NCI-H146 treated with DMSO at 0.1 percent for 48 hours (cell line): ENCODE data around the gene DIAPH1.
"Not testable (repeated sequence)": the region's sequence is repeated elsewhere in the genome, so short reads cannot be mapped to it uniquely, and the experiment has no call there.

Experiments
- DNase-seq: peaks from one replicate; lab custom pipeline; 2025; ENCODE audit not compliant: unreplicated experiment; lab: John Stamatoyannopoulos, UW

Gene DIAPH1

DNA sequence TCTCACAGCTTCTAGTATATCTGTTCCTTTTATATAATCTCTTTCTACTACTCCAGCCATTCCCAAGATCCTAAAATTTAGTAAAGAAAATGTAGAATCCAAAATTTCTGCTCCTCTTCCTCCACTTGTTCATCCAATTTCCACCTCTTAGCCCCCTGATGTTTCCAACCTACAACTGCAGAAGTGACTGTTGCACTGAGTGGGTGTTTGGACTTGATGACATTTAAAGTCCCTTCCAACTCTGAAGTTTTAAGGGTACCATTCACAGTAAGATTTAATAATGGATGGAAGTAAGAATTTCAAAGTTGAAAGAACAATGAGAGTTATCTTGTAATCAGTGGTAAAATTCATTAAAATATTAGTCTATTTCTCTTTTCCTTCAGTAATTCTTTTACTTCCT lies 5.5 kb downstream of the DIAPH1 start:
- no peak for DNase-seq

DNA sequence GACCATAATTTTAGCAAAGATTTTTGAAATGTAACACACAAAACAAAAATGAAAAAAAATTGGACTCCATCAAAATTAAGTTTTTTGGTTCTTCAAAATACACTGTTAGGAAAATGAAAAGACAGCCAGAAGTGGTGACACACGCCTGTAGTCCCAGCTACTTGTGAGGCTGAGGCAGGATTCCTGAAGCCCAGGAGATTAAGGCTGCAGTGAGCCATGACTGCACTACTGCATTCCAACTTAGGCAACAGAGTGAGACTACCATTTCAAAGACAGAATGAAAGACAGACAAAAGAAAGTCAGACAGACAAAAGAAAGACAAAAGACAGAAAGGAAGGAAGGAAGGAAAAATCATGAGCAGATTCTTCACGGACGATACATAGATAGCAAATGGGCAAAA lies 7.5 kb downstream of the DIAPH1 start:
- no peak for DNase-seq

DNA sequence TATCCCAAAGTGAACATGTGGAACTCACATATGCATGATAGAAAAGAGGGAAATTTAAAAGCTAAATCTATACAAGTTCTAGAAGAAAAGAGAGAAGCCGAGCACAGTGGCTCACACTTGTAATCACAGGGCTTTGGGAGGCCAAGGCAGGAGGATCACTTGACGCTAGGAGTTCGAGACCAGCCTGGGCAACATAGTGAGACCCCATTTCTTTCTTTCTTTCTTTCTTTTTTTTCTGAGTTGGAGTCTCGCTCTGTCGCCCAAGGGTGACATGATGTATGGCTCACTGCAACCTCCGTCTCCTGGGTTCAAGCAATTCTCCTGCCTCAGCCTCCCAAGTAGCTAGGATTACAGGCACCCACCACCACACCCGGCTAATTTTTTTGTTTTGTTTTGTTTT lies 8.9 kb downstream of the DIAPH1 start:
- not testable (repeated sequence) for DNase-seq

DNA sequence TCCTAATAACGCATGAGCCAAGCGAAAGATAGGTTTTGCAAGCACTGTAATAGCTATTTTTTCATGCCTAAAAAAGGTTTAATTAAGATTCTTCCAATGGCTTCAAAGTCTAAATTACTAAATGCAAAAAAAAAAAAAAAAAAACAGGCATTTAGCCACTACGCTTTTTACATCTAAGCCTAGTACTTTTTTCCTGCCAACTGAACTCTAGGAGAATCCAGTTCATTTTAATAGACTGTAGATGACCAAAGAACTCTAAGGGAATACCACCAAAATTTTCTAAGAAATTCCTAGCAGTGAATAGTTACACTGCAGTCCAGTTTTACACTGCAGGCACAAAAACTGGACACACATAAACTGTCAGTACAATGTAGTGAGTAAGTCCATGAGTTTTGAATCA lies 9.8 kb downstream of the DIAPH1 start:
- DNase-seq: no peak

DNA sequence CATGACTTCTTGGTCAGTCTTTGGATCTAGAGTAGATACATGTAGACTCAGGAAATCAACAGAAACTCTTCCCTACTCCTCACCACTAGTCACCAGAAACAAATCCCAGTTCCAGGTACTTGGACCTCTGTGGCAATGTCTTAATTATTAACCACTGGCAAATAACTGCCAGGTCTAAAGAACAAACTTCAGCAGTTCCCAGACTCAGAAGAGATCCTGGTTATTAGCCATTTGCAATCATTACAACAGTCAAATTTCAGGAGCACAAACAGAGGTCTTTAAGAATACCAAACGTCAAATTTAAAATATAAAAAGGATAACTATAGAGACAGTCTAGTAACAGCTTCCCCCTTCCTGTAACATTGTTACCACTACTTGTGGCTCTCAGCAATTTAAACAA lies 10.2 kb downstream of the DIAPH1 start:
- no peak for DNase-seq

DNA sequence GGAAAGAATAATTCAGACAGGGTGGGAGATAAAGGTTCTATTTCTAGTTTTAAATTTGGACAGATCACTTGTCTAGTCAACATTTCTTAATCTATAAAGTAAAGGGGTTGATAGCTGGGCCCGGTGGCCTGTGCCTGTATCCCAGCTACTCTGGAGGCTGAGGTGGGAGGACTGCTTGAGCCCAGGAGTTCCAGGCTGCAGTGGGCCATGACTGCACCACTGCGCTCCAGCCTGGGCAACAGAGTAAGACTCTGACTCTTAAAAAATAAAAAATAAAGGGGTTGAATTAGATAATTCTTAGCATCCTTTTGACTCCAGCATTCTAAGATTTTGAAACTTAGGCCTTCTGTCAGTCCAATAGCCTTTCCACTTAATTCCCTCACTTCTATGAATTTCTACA lies 10.8 kb downstream of the DIAPH1 start:
- DNase-seq: no peak

DNA sequence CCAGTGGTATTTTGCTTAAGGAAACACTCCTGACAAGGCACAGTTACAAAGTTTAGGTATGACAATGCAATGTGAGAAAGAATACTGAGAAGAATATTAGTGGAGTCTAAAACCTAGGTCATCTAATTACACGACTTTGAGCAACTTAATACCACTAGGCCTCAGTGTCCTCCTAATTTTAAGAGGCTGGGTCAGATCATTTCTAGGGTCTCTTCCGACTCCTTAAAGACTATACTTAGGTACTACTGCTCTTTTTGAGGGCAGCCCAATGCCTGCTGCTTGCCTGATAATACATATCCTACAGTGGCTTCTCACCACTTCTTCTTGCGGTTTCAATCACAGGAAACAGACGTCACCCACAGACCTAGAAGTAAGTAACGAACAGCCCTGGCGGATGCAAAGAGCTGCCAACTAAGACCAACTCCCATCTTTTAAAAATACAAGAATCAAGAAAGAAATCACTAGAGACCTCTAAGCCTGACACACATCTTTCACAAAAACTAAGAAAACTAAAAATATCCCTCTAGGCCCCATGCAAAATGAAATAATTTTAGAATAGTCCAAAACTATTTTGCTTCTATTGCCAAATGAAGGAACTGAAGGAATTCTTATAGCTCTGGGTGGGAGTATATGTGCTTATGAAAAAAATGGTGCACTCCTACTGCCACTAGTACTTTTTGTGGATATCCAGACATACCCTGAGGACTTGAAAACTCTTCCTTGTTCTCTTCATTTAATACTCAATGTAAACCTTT lies 13.1 kb downstream of the DIAPH1 start:
- DNase-seq: no peak

DNA sequence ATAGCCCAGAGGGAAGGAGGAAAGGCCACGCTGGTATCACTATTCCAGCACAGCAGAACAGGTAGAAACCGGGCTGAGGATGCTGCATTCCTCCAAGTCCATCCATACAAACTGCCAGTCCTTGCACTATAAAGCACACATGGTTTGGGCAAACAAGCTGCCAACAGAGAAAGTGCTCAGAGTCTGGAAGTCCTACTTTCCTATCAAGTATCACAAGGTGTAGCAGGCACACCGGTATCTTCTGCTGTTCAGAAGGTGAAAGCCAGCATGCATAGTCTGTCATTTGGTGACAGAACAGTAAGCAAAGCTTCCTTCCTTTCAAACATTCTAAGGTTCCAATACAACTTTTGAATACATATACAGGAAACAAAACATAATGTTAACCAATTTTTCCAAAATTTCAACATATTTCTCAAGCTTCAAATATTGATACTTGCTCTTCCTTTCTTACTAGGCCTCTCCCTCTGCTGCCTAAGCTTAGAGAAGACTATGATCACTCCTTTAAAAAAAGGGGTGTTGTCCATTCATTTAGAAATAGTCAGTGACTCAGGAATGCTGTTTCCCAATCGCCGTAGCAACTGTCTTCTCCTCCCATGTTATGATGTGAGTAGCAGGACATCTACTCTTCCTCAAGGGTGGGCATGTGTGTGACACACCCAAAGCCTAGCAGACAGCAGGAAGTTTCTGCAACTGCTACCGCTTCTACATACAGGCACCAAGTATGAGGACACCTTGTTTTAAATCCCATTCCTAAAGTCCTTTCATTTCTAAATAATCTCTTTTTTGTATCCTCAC lies 14.7 kb downstream of the DIAPH1 start:
- DNase-seq: no peak

DNA sequence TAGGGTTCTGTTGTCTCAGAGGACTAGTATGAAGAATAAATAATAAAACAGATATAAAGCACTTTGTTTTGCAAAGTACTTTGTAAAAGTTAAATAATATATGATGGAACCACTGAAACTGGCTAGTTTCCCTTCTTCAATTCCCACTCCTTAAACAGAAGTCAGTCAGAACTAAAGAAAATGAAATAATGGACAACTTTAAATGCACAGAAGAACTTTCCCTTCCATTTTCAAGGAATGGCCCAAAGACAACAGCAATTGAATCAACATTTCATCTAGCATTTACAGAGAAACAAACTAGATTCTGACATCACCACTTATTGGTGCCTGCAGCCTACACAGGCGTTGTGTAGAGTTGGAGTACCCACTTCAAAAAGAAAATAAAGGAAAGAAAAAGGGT lies 16.2 kb downstream of the DIAPH1 start:
- DNase-seq: no peak

DNA sequence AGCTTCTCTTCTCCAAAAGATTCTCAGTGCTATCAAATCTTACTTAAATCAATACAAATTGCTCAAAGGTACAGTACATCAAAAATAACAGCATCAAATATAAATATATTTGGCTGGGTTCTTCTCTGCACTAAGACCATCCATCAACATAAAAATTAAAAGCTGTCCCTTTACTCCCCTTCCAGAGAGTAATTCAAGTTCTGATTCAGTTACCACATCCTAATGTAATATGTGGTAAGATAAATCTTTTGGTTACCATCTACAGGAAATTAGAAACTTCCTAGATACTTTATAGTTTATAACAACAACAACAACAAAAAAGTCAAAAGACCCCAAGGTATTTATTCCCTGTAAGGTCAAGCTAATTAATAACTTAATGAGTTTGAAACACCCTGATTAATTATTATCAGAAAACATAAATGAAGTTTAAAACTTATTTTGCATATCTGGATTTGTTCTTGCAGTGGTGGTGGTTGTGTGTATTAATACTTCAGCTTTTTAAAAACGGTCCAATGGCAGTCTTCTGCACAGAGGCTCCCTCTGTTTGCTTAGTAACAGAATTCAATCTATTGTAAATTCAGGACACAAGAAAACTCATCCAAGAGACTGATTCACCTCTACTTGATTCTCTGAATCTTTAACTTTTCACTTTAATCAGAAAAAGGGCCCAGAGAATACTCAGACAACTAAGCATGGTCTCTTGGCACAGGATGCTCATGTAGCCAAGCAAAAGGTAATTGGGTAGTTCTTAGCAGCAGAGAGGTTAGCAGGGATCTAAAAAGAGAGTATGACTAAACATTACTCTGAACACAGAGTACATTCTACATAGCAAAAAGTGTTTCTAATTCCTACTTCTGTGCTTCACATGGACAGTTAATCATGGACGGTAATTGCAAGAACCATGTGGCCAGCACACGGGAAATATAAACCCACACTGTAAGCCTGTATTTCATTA lies 20.1 kb downstream of the DIAPH1 start:
- DNase-seq: no peak

DNA sequence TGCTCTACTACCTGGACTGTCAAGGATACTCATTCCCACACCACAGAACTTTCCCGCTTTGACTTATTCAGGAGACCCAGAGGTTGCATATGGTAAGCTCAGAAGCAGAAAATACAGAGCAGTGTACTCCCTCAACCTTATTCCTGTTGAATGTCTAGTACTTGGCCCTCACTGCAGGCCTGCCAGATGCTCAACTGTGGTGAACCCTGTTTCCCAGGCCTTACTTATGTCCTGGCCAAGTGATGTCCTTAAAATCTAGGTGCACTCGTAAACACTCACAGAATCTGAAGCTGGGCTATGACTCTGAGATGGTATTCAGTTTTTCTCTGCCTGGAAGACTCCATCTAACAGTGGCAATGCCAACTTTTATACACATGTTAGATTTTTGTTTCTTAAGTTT lies 21.0 kb downstream of the DIAPH1 start:
- no peak for DNase-seq

DNA sequence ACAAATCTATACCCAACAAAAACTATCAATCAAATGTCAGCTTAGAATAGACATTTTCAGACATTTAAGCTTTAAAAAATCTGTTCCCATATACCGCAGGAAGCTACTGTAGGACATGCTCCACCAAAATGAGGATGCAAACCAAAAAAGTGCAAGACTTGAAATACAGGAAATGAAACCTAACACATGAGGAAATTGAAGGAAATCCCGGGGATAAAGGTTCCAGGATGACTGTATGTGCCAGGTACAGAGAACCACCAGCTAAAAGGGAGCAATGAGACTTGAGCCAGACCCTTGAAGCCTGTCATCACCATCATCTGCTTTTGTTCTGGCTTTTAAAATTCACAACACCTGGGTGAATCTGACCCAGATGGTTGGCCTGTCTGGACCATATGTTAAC lies 21.4 kb downstream of the DIAPH1 start:
- DNase-seq: no peak

DNA sequence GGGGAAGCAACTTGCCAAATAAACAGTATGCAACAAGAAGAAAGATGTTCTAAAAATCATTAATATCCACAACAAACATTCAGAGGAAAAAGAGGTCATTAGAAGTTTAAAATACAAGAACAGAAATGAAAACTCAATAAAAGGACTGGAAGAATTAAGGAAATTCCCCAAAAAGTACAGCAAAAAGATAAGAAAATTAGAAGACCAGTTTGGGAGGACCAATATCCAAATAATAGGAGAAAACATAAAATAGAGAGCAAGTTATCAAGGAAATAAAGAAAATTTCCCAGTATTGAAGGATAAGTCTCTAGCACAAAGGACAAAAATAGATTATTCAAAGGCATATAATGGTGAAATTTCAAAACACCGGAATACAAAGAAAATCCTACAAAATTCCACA lies 21.9 kb downstream of the DIAPH1 start:
- no peak for DNase-seq

DNA sequence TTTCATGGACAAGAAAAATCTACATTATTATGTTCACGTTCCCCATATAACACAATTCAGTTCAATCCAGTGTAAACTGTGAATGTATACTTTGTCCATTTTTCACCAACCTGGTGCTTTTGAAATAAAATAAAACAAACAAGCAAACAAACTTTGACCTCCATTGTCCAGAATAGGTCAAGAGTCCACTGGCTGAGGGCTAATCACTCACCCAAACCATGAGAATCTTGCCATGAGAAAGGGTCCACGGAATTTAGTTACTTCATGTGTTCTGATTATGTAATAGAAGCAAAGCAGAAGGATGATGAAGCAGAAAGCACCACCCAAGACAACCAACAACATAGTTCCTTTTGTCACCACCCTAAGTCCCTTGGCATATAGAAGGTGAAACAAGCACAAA lies 28.7 kb downstream of the DIAPH1 start:
- no peak for DNase-seq

DNA sequence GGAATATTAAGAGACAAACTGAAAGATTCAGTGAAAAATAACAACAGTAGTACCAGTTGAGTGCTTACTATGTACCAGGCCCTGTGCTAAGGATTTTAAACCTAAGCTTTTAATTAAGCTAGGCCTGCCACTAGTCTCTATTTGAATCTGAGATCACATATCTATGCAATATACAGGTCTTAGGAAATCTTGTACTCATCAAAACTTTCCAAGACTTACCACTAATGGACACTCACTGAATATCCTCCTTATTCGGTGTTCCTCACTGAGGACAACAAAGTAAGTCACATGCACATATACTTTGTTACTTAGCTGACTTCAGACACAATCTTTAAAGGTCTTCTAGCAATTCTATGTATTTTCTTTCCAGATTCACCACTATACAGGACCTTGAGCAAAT lies 32.6 kb downstream of the DIAPH1 start:
- DNase-seq: no peak

DNA sequence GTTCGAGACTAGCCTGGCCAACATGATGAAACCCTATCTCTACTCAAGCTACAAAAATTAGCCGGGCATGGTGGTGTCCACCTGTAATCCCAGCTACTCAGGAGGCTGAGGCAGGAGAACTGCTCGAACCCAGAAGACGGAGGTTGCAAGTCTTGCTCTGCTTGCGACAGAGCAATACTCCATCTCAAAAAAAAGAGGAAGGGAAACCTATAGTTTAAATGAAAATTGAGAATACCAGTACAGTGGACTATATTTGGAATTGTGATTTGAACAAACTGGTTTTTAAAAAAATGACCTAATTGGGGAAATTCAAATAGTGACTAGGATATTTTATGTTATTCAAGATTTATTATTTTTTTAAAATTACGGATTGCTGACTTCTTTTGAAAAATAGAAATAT lies 33.2 kb downstream of the DIAPH1 start:
- DNase-seq: no peak

DNA sequence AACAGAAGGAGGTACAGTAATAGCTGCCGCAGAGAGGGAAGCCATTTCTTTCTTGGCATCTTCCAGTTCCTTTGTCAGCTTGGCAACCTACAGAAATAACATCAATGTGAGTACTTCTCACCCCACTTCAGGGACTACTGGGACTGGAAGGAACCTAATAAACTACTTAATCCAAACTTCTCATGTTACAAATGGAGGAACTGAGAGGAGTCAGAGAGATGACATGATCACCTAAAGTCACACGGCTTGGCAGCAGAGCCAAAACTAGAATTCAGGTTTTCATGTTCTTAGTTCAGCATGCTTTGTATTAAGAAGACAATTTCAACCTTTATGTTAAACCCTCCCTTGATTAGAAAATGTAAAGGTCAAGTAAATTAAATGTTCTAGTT lies 44.7 kb downstream of the DIAPH1 start:
- no peak for DNase-seq

DNA sequence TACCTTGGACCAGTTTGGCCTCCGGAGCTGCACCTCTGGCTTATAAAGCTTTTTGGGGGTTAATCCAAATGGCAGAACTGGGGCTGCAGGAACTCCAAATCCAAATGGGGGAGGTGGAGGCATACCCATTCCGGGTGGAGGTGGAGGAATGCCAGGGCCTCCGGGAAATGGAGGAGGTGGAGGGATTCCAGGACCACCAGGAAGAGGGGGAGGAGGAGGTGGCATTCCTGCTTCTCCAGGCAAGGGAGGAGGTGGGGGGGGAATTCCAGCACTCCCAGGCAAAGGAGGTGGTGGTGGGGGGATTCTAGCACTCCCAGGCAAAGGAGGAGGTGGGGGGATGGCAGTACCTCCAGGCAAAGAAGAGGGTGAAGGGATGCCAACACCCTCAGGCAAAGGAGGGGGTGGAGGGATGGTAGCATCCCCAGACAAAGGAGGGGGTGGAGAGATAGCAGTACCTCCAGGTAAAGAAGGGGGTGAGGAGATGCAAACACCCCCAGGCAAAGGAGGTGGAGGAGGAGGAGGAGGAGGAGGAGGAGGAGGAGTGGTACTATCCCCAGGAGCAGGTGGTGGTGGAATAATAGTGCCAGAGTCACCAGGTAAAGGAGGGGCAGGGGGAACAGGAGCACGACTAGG lies 45.2 kb downstream of the DIAPH1 start:
- DNase-seq: no peak

DNA sequence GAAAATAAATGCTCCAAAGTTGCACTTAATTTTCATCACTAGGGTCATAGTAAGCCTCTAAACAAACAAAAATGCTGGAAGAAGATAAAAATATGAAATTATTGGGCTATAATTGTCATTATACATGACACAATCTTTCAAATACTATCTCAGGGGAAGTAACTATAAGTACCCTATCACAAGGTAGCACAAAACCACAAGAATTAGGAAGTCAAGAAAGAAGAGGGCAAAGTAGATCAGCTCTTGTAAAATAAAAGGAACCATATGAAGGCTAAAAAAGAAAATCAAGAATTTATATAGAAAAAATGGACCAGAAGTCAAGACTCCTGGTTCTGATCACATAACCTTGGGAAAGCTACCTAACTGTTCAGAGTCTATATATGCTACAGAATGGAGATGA lies 48.1 kb downstream of the DIAPH1 start:
- DNase-seq: no peak

DNA sequence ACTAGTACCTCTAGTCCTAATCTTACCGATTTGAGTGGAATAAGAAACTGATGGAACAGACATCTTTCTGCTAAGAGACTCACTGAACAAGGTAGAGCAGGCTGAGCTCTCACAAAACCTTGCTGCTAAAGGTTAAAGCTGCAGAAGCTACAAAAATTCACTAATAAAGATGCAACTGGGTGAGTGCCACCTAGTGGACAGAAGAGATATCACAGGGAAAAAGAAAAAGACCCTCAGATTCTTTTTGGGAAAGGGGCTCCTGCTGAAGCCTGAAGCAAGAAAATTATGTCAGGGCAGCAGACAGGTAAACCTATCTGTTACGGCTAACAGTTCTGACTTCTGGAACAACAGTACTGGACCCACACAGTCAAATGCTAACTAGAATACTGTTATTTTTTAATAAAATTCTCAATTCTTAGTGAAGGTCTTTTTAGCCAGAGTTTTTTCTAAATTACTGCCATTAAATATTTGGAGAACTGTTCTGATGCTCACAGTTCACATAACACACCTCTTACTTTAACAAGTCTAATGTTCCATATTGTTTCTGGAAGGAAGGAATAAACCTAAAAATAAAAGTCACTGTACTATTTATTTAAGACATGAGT lies 51.2 kb downstream of the DIAPH1 start:
- no peak for DNase-seq
